Stimulated activated naive CD4-positive, alpha-beta T cell (primary cell): ENCODE data around the gene UBE2L5.
A peak's percentile ranks its signal among the peaks of the same experiment; 100 is the strongest.
"Not testable (repeated sequence)": the region's sequence is repeated elsewhere in the genome, so short reads cannot be mapped to it uniquely, and the experiment has no call there.

Source experiments
- DNase-seq, 6 experiments: peaks; one replicate each; lab custom pipeline; 2025; lab: John Stamatoyannopoulos, UW

The UBE2L5 gene

GRCh38 chr13:30440910-30441703 lies 18.8 kb downstream of the UBE2L5 start:
- no peak for DNase-seq

- no peak for DNase-seq
Measured at GRCh38 chr13:30442926-30443325, 20.6 kb downstream of the UBE2L5 start.

GRCh38 chr13:30443491-30443890 lies 21.2 kb downstream of the UBE2L5 start:
- DNase-seq, result not testable (repeated sequence)

- DNase-seq, result no peak
Measured at GRCh38 chr13:30443957-30444404, 21.7 kb downstream of the UBE2L5 start.

GRCh38 chr13:30446126-30446500 lies 23.8 kb downstream of the UBE2L5 start:
- no peak for DNase-seq

GRCh38 chr13:30448441-30448840 lies 26.1 kb downstream of the UBE2L5 start:
- DNase-seq, result no peak

GRCh38 chr13:30450066-30450465 lies 27.8 kb downstream of the UBE2L5 start:
- no peak for DNase-seq

- not testable (repeated sequence) for DNase-seq
Measured at GRCh38 chr13:30451476-30451875, 29.2 kb downstream of the UBE2L5 start.

- DNase-seq, result no peak
Measured at GRCh38 chr13:30453727-30454126, 31.4 kb downstream of the UBE2L5 start.

- DNase-seq, result no peak
Measured at GRCh38 chr13:30454991-30455390, 32.7 kb downstream of the UBE2L5 start.

GRCh38 chr13:30456290-30456689 lies 34.0 kb downstream of the UBE2L5 start:
- DNase-seq, result no peak

- DNase-seq, result no peak
Measured at GRCh38 chr13:30457306-30457891, 35.1 kb downstream of the UBE2L5 start.

- peak in 3 of 6 experiments; percentile 51 to 66 (median 66) for DNase-seq
Measured at GRCh38 chr13:30461279-30462066, 39.2 kb downstream of the UBE2L5 start.

- DNase-seq, result peak in 5 of 6 experiments; percentile 45 to 85 (median 70)
Measured at GRCh38 chr13:30463787-30464495, 41.6 kb downstream of the UBE2L5 start.

- DNase-seq, result peak; percentile 73 to 86 (median 77)
Measured at GRCh38 chr13:30464496-30465342, 42.4 kb downstream of the UBE2L5 start.

- DNase-seq, result peak in 1 of 6 experiments; percentile 30
Measured at GRCh38 chr13:30465343-30465592, 43.0 kb downstream of the UBE2L5 start.

- DNase-seq, result peak; percentile 93 to 97 (median 96)
Measured at GRCh38 chr13:30465593-30466357, 43.5 kb downstream of the UBE2L5 start, which contains the start of gene HMGB1. Gene HMGB1 (minus strand): TSS chr13:30465936. CDS start chr13:30463680, 2,256 bp downstream.

- no peak for DNase-seq
Measured at GRCh38 chr13:30466358-30466714, 44.0 kb downstream of the UBE2L5 start.

GRCh38 chr13:30466841-30467252 lies 44.6 kb downstream of the UBE2L5 start:
- no peak for DNase-seq

GRCh38 chr13:30473675-30474074 lies 51.4 kb downstream of the UBE2L5 start:
- no peak for DNase-seq
